Endodermal cell (in vitro differentiated cells): Measurements from ENCODE around the gene CZIB. TPM values are rescaled to one million over a fixed set of nuclear protein-coding genes. Genes with fewer than 3 reads are reported as not detected.

Source experiments
- DNase-seq: peaks from one replicate; pipeline ENCODE4 v3.0.0-alpha.2; 2017
- H3K27ac ChIP-seq: 2 replicates; pipeline ENCODE4 v1.5.1; 2013; ENCODE audit warnings: mild to moderate bottlenecking, low read depth, low read length, moderate library complexity
- H3K27me3 ChIP-seq: 2 replicates; pipeline ENCODE4 v1.6.1; 2013; ENCODE audit warnings: mild to moderate bottlenecking, low read length, moderate library complexity; ENCODE audit not compliant: insufficient read depth, control insufficient read depth, poor library complexity, severe bottlenecking
- H3K36me3 ChIP-seq: 2 replicates; pipeline ENCODE4 v1.7.0; 2013; ENCODE audit warnings: mild to moderate bottlenecking, low read length, moderate library complexity; ENCODE audit not compliant: control insufficient read depth, insufficient read depth
- H3K4me1 ChIP-seq: one replicate; pipeline ENCODE4 v1.7.0; 2013; ENCODE audit warnings: low read length; ENCODE audit not compliant: control insufficient read depth, insufficient read depth
- H3K4me3 ChIP-seq: 2 replicates; pipeline ENCODE4 v1.5.1; 2013; ENCODE audit warnings: mild to moderate bottlenecking, low read length, moderate library complexity
- H3K9ac ChIP-seq: 2 replicates; pipeline ENCODE4 v1.6.1; 2013; ENCODE audit warnings: mild to moderate bottlenecking, low read length, moderate library complexity; ENCODE audit not compliant: poor library complexity, severe bottlenecking; ENCODE audit errors: extremely low read depth
- H3K9me3 ChIP-seq: 2 replicates; pipeline ENCODE4 v1.6.1; 2013; ENCODE audit warnings: mild to moderate bottlenecking, low read length, moderate library complexity; ENCODE audit not compliant: control insufficient read depth
- H3K27ac Mint-ChIP-seq: 2 replicates; pipeline ENCODE4 v1.8.0; 2020; ENCODE audit warnings: mixed read lengths
- H3K27me3 Mint-ChIP-seq: 2 replicates; pipeline ENCODE4 v1.8.0; 2021; ENCODE audit warnings: mild to moderate bottlenecking, mixed read lengths; ENCODE audit not compliant: insufficient read depth
- H3K36me3 Mint-ChIP-seq: 2 replicates; pipeline ENCODE4 v1.8.0; 2020; ENCODE audit warnings: low read depth, mixed read lengths
- H3K4me1 Mint-ChIP-seq: 2 replicates; pipeline ENCODE4 v1.8.0; 2020; ENCODE audit warnings: mixed read lengths
- H3K4me3 Mint-ChIP-seq: 2 replicates; pipeline ENCODE4 v1.8.0; 2020; ENCODE audit warnings: mild to moderate bottlenecking, moderate library complexity, mixed read lengths
- H3K9me3 Mint-ChIP-seq: 2 replicates; pipeline ENCODE4 v1.8.0; 2020; ENCODE audit warnings: mild to moderate bottlenecking, mixed read lengths
- WGBS, 2 experiments: methylation state at CpG; one replicate each; pipeline versions ENCODE4 v1.1.5 to v1.1.7; 2013; ENCODE audit warnings: missing lambda C conversion rate in 2 of 2, mixed read lengths in 1 of 2; ENCODE audit not compliant: insufficient coverage in 1 of 2, insufficient read length in 1 of 2; 5-methylcytosine and 5-hydroxymethylcytosine counted together
- total RNA-seq, 2 donors: library from RNA; stranded (reverse); fragmentation: NEBNext Ultra II Directional in 1 of 2; extraction: Animal tissue kit (Norgen Biotek cat#: 25700) in 1 of 2; gene quantifications; 2 replicates in 1 of 2; 3 replicates in 1 of 2; pipeline ENCODE4 v1.2.1, GENCODE V29; 2021
- TF ChIP-seq, protein P1 (sequence below): fragments of 200-600 bp; sonication (generic); conservative IDR thresholded peaks from 2 replicates; pipeline ENCODE4 v1.5.0; 2021; ENCODE audit warnings: antibody characterized with exemption, mild to moderate bottlenecking

Gene CZIB
- total RNA-seq, 2 donors from 2014 or later: 64.4 to 74.2 TPM

DNA sequence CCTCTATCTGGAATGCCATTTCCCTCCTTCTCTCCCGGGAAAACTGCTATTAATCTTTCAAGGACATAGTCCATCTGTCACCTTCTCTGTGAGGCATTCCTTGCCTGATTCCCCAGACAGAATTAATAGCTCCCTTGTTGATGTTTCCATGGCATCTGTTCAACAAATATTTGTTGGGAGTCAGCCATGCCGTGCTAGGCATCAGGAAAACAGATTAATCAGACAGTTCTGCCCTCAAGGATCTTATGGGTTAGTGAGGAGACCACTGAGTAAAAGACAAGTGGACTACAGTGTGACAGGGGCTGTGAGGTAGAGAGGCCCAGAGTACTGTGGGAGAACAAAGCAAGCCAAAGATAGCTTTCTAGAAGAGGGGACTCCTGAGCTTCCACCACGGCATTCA, 29.3 kb upstream of the CZIB start:
- Histone ChIP-seq H3K9ac (no peak overlapping the region), H3K4me1 (no peaks in the 10 kb centered on the region), H3K27me3 (no peaks in the 10 kb centered on the region), H3K36me3 (peaks cover 75% of the 10 kb centered on the region), H3K4me3 (no peak overlapping the region), H3K27ac (peak overlapping the region; percentile 25), H3K9me3 (no peaks in the 10 kb centered on the region)
- no peak for DNase-seq
- Mint-ChIP-seq H3K9me3 (no peaks in the 10 kb centered on the region), H3K27ac (no peak overlapping the region), H3K36me3 (peaks cover 58% of the 10 kb centered on the region), H3K27me3 (no peaks in the 10 kb centered on the region), H3K4me1 (no peaks in the 10 kb centered on the region), H3K4me3 (no peak overlapping the region)
- TF ChIP-seq, protein P1, sequence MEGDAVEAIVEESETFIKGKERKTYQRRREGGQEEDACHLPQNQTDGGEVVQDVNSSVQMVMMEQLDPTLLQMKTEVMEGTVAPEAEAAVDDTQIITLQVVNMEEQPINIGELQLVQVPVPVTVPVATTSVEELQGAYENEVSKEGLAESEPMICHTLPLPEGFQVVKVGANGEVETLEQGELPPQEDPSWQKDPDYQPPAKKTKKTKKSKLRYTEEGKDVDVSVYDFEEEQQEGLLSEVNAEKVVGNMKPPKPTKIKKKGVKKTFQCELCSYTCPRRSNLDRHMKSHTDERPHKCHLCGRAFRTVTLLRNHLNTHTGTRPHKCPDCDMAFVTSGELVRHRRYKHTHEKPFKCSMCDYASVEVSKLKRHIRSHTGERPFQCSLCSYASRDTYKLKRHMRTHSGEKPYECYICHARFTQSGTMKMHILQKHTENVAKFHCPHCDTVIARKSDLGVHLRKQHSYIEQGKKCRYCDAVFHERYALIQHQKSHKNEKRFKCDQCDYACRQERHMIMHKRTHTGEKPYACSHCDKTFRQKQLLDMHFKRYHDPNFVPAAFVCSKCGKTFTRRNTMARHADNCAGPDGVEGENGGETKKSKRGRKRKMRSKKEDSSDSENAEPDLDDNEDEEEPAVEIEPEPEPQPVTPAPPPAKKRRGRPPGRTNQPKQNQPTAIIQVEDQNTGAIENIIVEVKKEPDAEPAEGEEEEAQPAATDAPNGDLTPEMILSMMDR: no peak
- 85 to 92% methylated on average over 1 to 3 of the region's 3 CpGs for WGBS, 2 experiments

DNA sequence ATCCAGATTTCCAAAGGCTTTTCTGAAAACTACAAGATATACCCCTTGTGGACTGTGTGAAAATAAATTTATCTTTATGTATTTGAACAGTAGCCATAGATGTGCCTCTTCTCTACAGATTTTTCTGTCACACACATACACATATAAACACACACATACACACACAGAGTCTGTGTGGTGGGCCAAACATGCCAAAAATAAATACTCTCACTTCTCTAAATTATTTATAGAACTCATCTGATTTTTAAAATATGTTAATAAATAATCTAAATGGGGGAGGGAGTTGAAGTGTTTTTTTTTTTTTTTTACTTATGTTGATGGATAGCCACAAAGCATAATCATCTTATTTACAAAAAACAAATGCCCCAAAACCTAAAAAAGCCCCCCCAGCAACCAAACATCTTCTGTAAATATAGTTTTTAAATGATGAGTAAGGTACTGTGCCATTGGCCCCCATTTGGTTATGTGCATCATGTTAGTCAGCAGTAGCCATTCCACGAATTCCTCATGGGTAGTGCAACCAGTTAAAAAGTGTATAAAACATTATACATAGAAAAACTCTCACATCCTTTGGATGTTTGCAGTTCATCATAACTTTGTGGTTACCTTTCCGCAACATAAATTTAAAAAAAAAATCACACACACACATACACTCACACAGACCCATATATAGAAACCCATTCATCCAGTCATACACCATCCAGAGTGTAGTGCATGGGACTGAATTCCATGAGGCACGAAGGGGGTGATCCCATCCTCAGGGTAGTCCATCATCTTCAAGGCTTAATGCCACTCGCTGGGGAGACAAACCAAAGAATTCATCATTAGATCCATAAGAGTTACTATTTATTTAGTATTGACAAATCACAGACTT, 26.1 kb upstream of the CZIB start:
- no peak overlapping the region for H3K4me3 Mint-ChIP-seq
- Histone ChIP-seq H3K9ac (no peak overlapping the region), H3K36me3 (peaks cover 63% of the 10 kb centered on the region), H3K4me3 (no peak overlapping the region), H3K4me1 (no peaks in the 10 kb centered on the region), H3K27me3 (no peaks in the 10 kb centered on the region), H3K27ac (no peak overlapping the region), H3K9me3 (no peaks in the 10 kb centered on the region)
- H3K27ac Mint-ChIP-seq: no peak overlapping the region
- peaks cover 40% of the 10 kb centered on the region for H3K36me3 Mint-ChIP-seq
- H3K9me3 Mint-ChIP-seq: no peaks in the 10 kb centered on the region
- DNase-seq: no peak
- WGBS, 2 experiments: 68 to 100% methylated on average over 1 to 4 of the region's 4 CpGs
- TF ChIP-seq, protein P1: no peak
- no peaks in the 10 kb centered on the region for H3K27me3 Mint-ChIP-seq
- H3K4me1 Mint-ChIP-seq: no peaks in the 10 kb centered on the region

- Histone ChIP-seq H3K9ac (no peak overlapping the region), H3K27ac (no peak overlapping the region), H3K27me3 (no peaks in the 10 kb centered on the region), H3K36me3 (peaks cover 43% of the 10 kb centered on the region), H3K4me1 (no peaks in the 10 kb centered on the region), H3K9me3 (no peaks in the 10 kb centered on the region), H3K4me3 (no peak overlapping the region)
- TF ChIP-seq, protein P1: no peak
- Mint-ChIP-seq H3K27me3 (no peaks in the 10 kb centered on the region), H3K27ac (no peak overlapping the region), H3K4me1 (no peaks in the 10 kb centered on the region), H3K36me3 (peaks cover 19% of the 10 kb centered on the region), H3K9me3 (no peaks in the 10 kb centered on the region), H3K4me3 (no peak overlapping the region)
- whole genome bisulfite sequencing, 2 experiments: 92 to 93% methylated on average over 3 to 4 of the region's 4 CpGs
- no peak for DNase-seq
Observed at GRCh38 chr1:53244141-53244540, 23.7 kb upstream of the CZIB start.
